Mucosa of descending colon (tissue), 3 donors: ENCODE data around the gene DEK. TPM values are rescaled to one million over a fixed set of nuclear protein-coding genes. Genes with fewer than 3 reads are reported as not detected.

ENCODE experiments used
- ATAC-seq: fragments of 200-7000 bp; cut with Tn5 transposase; one replicate; pipeline ENCODE4 v1.9.1; 2020; ENCODE audit warnings: mild to moderate bottlenecking, moderate library complexity
- DNase-seq, 3 donors: peaks; one replicate each; pipeline ENCODE4 v3.0.0-alpha.2; 2020
- H3K36me3 ChIP-seq: fragments of 200-600 bp; one replicate; pipeline ENCODE4 v1.8.0; 2021; ENCODE audit warnings: low read depth, mild to moderate bottlenecking
- H3K4me1 ChIP-seq: fragments of 200-600 bp; one replicate; pipeline ENCODE4 v1.8.0; 2021; ENCODE audit warnings: low read depth, mild to moderate bottlenecking
- H3K4me3 ChIP-seq: fragments of 200-600 bp; one replicate; pipeline ENCODE4 v1.8.0; 2021; ENCODE audit warnings: mild to moderate bottlenecking
- H3K9me3 ChIP-seq: fragments of 200-600 bp; one replicate; pipeline ENCODE4 v1.8.0; 2021; ENCODE audit warnings: mild to moderate bottlenecking
- intact Hi-C, 2 donors: fragments of 100-400 bp; cut with DNase I in 1 of 2; cut with micrococcal nuclease in 1 of 2; formaldehyde crosslinking; loops; one replicate each; pipeline versions ENCODE4 v1.11.0 to v1.11.1; 2022; cut with DNase I, micrococcal nuclease
- total RNA-seq, 3 donors: library from RNA; stranded (reverse); fragmentation: NEBNext Ultra II Directional in 2 of 3; extraction: Animal tissue kit (Norgen Biotek cat#: 25700) in 2 of 3; gene quantifications; one replicate each; pipeline versions ENCODE4 v1.2.1 to v1.2.4, GENCODE V29; 2021 to 2023
- TF ChIP-seq, protein P1 (sequence below): fragments of 200-600 bp; IDR thresholded peaks from one replicate; pipeline ENCODE4 v1.8.0; 2022; ENCODE audit warnings: antibody characterized with exemption, mild to moderate bottlenecking
- donor health status: DM: no; HTN: no; CAD: no; lungs with moderate emphysema.
- donor health status: DM: no; HTN: no; CAD: no.
- donor health status: DM: no; HTN: yes; CAD: no.

Gene DEK
- total RNA-seq, 3 donors from 2014 or later, result 75.6 to 123 (median 85.0) TPM

DNA sequence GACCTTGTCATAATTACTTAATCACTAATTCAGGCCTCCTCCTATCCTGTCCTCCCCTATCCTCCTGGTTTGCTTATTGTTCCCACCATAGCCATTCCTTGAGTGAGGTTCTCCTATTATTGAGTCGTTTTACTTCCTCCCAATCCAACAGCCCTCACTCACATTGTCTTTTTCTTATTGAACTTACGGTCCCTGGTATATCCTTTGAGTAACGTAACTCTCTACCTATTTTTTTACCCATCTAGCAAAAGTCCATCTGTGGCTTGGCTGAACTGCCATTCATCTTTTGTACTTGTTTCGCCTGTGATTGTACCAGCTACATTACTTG, 43.1 kb downstream of the DEK start:
- DNase-seq, result no peak
- H3K9me3 ChIP-seq, result no peaks in the 10 kb centered on the region
- ATAC-seq, result no peak
- no peak overlapping the region for H3K4me3 ChIP-seq
- no peaks in the 10 kb centered on the region for H3K36me3 ChIP-seq
- TF ChIP-seq, protein P1, sequence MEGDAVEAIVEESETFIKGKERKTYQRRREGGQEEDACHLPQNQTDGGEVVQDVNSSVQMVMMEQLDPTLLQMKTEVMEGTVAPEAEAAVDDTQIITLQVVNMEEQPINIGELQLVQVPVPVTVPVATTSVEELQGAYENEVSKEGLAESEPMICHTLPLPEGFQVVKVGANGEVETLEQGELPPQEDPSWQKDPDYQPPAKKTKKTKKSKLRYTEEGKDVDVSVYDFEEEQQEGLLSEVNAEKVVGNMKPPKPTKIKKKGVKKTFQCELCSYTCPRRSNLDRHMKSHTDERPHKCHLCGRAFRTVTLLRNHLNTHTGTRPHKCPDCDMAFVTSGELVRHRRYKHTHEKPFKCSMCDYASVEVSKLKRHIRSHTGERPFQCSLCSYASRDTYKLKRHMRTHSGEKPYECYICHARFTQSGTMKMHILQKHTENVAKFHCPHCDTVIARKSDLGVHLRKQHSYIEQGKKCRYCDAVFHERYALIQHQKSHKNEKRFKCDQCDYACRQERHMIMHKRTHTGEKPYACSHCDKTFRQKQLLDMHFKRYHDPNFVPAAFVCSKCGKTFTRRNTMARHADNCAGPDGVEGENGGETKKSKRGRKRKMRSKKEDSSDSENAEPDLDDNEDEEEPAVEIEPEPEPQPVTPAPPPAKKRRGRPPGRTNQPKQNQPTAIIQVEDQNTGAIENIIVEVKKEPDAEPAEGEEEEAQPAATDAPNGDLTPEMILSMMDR, result no peak
- intact Hi-C loops, result no loop called here
- H3K4me1 ChIP-seq, result no peaks in the 10 kb centered on the region

DNA sequence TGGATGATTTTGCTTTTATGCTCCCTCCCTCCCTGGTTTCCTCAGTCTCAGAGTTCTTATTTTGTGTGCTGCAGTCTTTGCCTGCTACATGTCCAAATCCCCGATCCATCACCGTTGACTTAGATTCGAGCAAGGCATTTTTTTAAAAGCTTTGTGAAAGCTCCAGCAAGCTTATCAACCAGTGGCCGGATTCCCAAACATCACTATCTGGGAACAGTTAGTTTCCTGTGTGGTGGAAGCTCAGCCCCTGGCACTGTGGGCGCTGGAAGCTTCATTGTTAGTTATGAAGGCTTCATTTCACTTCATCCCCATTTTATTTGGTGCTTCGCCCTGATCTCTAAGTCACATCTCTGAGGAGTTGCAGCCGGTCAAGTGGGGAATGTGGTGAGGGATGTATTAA, 44.7 kb downstream of the DEK start:
- DNase-seq (no peak), ATAC-seq (no peak)
- Histone ChIP-seq H3K4me1 (no peaks in the 10 kb centered on the region), H3K4me3 (no peak overlapping the region), H3K36me3 (no peaks in the 10 kb centered on the region), H3K9me3 (no peaks in the 10 kb centered on the region)
- intact Hi-C loops, result no loop called here
- TF ChIP-seq, protein P1, result no peak

DNA sequence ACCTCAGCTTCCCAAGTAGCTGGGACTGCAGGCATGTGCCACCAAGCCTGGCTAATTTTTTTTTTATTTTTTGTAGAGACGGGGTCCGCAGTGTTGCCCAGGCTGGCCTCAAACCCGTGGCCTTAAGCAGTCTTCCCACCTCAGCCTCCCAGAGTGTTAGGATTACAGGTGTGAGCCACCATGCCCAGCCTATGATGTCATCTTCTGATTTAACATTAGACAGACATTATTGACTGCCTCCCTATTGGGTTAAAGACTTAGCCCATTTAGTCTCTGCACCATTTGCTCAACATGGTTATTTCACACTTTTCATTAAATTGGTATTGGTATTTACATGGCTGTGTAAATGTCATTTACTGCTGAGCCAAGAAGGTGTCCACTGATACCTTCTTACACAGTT, 46.1 kb downstream of the DEK start:
- no peaks in the 10 kb centered on the region for H3K36me3 ChIP-seq
- ATAC-seq, result no peak
- no peaks in the 10 kb centered on the region for H3K4me1 ChIP-seq
- H3K4me3 ChIP-seq, result no peak overlapping the region
- no peaks in the 10 kb centered on the region for H3K9me3 ChIP-seq
- no peak for DNase-seq
- intact Hi-C loops, result no loop called here
- TF ChIP-seq, protein P1, result no peak

DNA sequence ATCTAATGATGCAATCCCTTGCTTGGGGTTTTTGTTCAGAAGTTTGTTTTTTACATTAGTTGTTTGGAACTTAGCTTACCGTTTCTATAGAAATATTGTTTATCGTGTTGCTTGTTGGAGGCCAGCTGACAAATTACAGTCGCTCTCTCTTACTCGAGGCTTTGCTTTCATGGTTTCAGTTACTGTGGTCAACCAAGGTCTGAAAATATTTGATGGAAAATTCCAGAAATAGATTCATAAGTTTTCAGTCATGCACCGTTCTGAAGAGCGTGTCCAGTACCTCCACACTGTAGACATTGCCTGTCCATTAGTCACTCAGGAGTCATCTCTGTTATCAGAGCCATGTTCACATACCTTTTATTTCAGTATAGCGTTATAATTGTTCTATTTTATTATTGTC, 47.9 kb downstream of the DEK start:
- H3K4me3 ChIP-seq, result no peak overlapping the region
- ATAC-seq (no peak), DNase-seq (no peak)
- TF ChIP-seq, protein P1, result no peak
- no peaks in the 10 kb centered on the region for H3K9me3 ChIP-seq
- H3K36me3 ChIP-seq, result no peaks in the 10 kb centered on the region
- no peaks in the 10 kb centered on the region for H3K4me1 ChIP-seq
- intact Hi-C loops, result no loop called here

DNA sequence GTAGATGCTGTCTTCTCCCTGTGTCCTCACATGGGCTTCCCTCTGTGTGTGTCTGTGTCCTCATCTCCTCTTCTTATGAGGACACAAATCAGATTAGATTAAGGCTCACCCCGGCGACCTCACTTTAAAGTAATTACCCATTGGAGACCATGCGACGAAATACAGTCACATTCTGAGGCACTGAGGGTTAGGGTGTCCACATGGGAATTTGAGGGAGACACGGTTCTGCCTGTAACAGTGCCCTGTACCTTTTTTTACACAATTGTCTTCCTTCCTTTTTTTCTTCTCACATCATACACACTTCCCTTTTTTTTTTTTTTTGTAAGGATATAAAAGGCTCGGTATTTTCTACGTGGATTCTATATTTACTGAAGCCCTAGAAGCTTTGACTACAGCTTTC, 48.9 kb downstream of the DEK start:
- no peak for DNase-seq

DNA sequence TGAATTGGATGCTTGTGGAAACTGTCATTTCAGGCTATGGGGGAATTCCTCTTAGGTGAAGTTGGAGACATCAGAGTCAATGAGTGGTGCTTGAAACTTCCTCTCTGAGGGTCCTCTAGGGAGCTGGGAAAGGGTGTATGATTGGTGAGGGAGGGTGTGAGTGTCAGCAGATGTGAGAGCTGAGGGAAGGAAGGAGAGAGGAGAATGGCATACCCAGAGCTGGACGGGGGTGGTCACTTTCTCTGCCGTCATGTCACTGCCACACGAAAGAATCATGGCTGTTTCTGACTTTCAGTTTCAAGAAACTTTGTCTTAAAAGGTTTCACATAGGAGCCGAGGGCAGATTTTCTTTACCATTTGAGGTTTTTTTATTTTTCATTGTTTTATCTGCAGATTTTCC, 50.3 kb downstream of the DEK start:
- ATAC-seq, result no peak
- no peak for DNase-seq
- H3K36me3 ChIP-seq, result no peaks in the 10 kb centered on the region
- H3K4me1 ChIP-seq, result no peaks in the 10 kb centered on the region
- intact Hi-C loops, result no loop called here
- no peaks in the 10 kb centered on the region for H3K9me3 ChIP-seq
- no peak overlapping the region for H3K4me3 ChIP-seq
- TF ChIP-seq, protein P1, result no peak

More for the DNA sequence above, 48.9 kb downstream of the DEK start:
- H3K36me3 ChIP-seq, result no peaks in the 10 kb centered on the region
- intact Hi-C loops, result no loop called here
- H3K9me3 ChIP-seq, result no peaks in the 10 kb centered on the region
- TF ChIP-seq, protein P1, result no peak
- ATAC-seq, result no peak
- no peaks in the 10 kb centered on the region for H3K4me1 ChIP-seq
- no peak overlapping the region for H3K4me3 ChIP-seq
